Keratinocyte (primary cell): ENCODE results near the gene DENND5A.
"Not testable (repeated sequence)": the region's sequence is repeated elsewhere in the genome, so short reads cannot be mapped to it uniquely, and the experiment has no call there.

ENCODE experiments used
- EZH2 ChIP-seq: IDR thresholded peaks from one replicate; pipeline ENCODE4 v1.6.1; 2012; ENCODE audit warnings: inconsistent platforms, mild to moderate bottlenecking, low read length, moderate library complexity
- TF ChIP-seq, protein P1 (sequence below), 3 experiments: IDR thresholded peaks in 1 of 3; conservative IDR thresholded peaks in 1 of 3; optimal IDR thresholded peaks in 1 of 3; 2 replicates in 2 of 3; 3 replicates in 1 of 3; pipeline versions ENCODE3 to v1.5.1; 2011; ENCODE audit warnings: low read length in 3 of 3, mild to moderate bottlenecking in 3 of 3, moderate library complexity in 2 of 3, control low read depth in 1 of 3, inconsistent platforms in 1 of 3; ENCODE audit not compliant: insufficient read depth in 2 of 3; ENCODE audit errors: extremely low read depth in 1 of 3

DNA sequence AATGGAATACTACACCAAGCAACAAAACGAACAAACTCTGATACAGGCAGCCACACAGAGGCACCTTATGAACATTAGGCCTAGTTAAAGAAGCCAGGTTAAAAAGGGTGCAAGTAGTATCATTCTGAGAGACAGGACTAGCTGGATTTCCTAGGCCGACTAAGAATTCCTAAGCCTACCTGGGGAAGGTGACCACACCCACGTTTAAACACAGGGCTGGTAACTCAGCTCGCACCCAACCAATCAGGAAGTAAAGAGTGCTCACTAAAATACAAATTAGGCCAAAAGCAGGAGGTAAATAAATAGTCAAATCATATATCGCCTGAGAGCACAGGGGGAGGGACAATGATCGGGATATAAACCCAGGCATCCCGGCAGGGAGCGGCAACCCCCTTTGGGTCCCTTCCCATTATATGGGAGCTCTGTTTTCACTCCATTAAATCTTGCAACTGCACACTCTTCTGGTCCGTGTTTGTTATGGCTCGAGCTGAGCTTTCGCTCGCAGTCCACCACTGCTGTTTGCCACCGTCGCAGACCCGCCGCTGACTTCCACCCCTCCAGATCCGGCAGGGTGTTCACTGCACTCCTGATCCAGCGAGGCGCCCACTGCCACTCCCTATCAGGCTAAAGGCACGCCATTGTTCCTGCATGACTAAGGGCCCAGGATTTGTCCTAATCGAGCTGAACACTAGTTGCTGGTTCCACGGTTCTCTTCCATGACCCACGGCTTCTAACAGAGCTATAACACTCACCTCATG is 167.8 kb downstream of the DENND5A start:
- not testable (repeated sequence) for TF ChIP-seq EZH2
- TF ChIP-seq, protein P1, sequence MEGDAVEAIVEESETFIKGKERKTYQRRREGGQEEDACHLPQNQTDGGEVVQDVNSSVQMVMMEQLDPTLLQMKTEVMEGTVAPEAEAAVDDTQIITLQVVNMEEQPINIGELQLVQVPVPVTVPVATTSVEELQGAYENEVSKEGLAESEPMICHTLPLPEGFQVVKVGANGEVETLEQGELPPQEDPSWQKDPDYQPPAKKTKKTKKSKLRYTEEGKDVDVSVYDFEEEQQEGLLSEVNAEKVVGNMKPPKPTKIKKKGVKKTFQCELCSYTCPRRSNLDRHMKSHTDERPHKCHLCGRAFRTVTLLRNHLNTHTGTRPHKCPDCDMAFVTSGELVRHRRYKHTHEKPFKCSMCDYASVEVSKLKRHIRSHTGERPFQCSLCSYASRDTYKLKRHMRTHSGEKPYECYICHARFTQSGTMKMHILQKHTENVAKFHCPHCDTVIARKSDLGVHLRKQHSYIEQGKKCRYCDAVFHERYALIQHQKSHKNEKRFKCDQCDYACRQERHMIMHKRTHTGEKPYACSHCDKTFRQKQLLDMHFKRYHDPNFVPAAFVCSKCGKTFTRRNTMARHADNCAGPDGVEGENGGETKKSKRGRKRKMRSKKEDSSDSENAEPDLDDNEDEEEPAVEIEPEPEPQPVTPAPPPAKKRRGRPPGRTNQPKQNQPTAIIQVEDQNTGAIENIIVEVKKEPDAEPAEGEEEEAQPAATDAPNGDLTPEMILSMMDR (optimal IDR thresholded peaks at IDR 0.05 in 1 of 3, IDR thresholded peaks at IDR 0.05 in 1 of 3, conservative IDR thresholded peaks at IDR 0.05 in 1 of 3; ENCODE audit: extremely low read depth in 1 of 3, insufficient read depth in 2 of 3, low read length in 3 of 3) = not testable (repeated sequence)
